ENCODE measurements around the gene MAGEB2. TPM values are rescaled to one million over a fixed set of nuclear protein-coding genes. Genes with fewer than 3 reads are reported as not detected.

Gene MAGEB2
- total and polyA plus RNA-seq, 5 donors = not detected

- Histone ChIP-seq H3K4me1 (ENCODE audit: control insufficient read depth, insufficient read depth, low read length) (no peaks in the 10 kb centered on the region), H3K4me3 (ENCODE audit: low read length) (no peak overlapping the region), H3K9me3 (ENCODE audit: control insufficient read depth, low read length) (no peaks in the 10 kb centered on the region), H3K27ac (ENCODE audit: low read length) (no peak overlapping the region), H3K27me3 (ENCODE audit: control insufficient read depth, insufficient read depth) (no peaks in the 10 kb centered on the region)
- 30% methylated on average over 1 of the region's 1 CpG for WGBS
- no peak for ATAC-seq
- no peak for DNase-seq
- intact Hi-C loops (cut with DNase I) = no loop called here
These were observed 13.2 kb downstream of the MAGEB2 start for GRCh38 chrX:30228526-30228925.

- Histone ChIP-seq H3K27ac (ENCODE audit: low read length) (no peak within 1 kb of the TSS), H3K27me3 (ENCODE audit: control insufficient read depth, insufficient read depth) (no peaks in the 10 kb centered on the region), H3K4me1 (ENCODE audit: control insufficient read depth, insufficient read depth, low read length) (no peaks in the 10 kb centered on the region), H3K9me3 (ENCODE audit: control insufficient read depth, low read length) (no peaks in the 10 kb centered on the region), H3K4me3 (ENCODE audit: low read length) (no peak within 1 kb of the TSS)
- DNase-seq (no peak), ATAC-seq (no peak)
- intact Hi-C loops (cut with DNase I) = no loop called here
- WGBS = 74% methylated on average over 4 of the region's 4 CpGs
These were observed 15.0 kb downstream of the MAGEB2 start, which contains the start of gene MAGEB3 for GRCh38 chrX:30230395-30230794. MAGEB3 (plus strand) TSS chrX:30230657; CDS start chrX:30235925, 5,268 bp downstream.

DNA sequence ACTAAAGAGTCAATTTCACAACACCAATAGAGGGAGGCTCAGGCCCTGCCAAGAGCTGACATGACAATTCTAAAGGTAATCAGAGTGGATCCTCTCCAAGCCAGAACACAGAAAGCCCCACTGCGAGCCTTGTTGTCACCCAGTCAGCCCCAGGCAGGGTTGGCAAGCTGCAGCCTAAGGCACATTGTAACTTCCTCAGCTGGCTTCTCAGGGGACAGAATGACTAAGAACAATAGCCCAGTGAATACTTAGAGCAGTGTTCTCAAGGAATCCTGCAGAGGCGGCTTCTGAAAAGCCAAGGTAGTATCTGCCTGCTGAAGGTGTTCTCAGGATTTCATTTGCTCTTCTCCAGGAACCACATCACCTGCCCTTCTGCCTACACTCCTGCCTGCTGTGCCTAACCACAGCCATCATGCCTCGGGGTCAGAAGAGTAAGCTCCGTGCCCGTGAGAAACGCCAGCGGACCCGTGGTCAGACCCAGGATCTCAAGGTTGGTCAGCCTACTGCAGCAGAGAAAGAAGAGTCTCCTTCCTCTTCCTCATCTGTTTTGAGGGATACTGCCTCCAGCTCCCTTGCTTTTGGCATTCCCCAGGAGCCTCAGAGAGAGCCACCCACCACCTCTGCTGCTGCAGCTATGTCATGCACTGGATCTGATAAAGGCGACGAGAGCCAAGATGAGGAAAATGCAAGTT, 26.5 kb downstream of the MAGEB2 start, which contains the start of gene MAGEB4:
MAGEB4 (plus strand) TSS at position 277 of the 692 bp plus-strand sequence; CDS start at position 413, 136 bp downstream.
- no peak within 1 kb of the TSS for H3K4me3 ChIP-seq (ENCODE audit: low read length)
- no peaks in the 10 kb centered on the region for H3K4me1 ChIP-seq (ENCODE audit: control insufficient read depth, insufficient read depth, low read length)
- no peaks in the 10 kb centered on the region for H3K9me3 ChIP-seq (ENCODE audit: control insufficient read depth, low read length)
- ATAC-seq (no peak), DNase-seq (no peak)
- 91% methylated on average over 10 of the region's 10 CpGs for WGBS
- intact Hi-C loops (cut with DNase I) = no loop called here
- no peak within 1 kb of the TSS for H3K27ac ChIP-seq (ENCODE audit: low read length)
- no peaks in the 10 kb centered on the region for H3K27me3 ChIP-seq (ENCODE audit: control insufficient read depth, insufficient read depth)

GRCh38 chrX:30246769-30247489, 31.6 kb downstream of the MAGEB2 start, which contains the start of gene MAGEB1:
MAGEB1 (plus strand) TSS chrX:30247146; CDS start chrX:30250494, 3,348 bp downstream.
- ATAC-seq (no peak), DNase-seq (no peak)
- H3K4me1 ChIP-seq (ENCODE audit: control insufficient read depth, insufficient read depth, low read length) = no peaks in the 10 kb centered on the region
- intact Hi-C loops (cut with DNase I) = no loop called here
- 91% methylated on average over 38 of the region's 38 CpGs for WGBS
- H3K4me3 ChIP-seq (ENCODE audit: low read length) = no peak within 1 kb of the TSS
- no peaks in the 10 kb centered on the region for H3K27me3 ChIP-seq (ENCODE audit: control insufficient read depth, insufficient read depth)
- H3K9me3 ChIP-seq (ENCODE audit: control insufficient read depth, low read length) = no peaks in the 10 kb centered on the region
- H3K27ac ChIP-seq (ENCODE audit: low read length) = no peak within 1 kb of the TSS

DNA sequence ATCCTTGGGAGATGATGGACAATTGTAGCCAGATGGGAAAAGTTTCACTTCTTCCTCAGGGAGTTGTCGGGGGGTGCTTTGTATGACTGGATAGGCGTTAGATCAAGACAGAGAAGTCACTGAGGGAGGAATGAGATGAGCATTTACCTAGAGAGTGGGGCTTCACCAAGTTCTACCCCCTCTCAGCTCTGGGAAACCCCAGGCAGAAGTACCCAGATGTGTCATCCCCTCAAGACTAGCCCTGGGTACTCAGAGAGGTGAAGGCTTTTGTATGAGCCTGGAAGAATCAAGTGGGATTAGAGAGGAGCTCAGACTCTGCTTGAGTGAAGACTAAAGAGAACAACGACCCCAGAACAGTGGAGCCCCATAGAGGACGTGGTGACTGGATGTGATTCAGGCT, 33.5 kb downstream of the MAGEB2 start:
- intact Hi-C loops (cut with DNase I) = no loop called here
- WGBS = 78% methylated on average over 4 of the region's 4 CpGs
- ATAC-seq (no peak), DNase-seq (no peak)
- Histone ChIP-seq H3K27me3 (ENCODE audit: control insufficient read depth, insufficient read depth) (no peaks in the 10 kb centered on the region), H3K4me1 (ENCODE audit: control insufficient read depth, insufficient read depth, low read length) (no peaks in the 10 kb centered on the region), H3K9me3 (ENCODE audit: control insufficient read depth, low read length) (no peaks in the 10 kb centered on the region), H3K27ac (ENCODE audit: low read length) (no peak overlapping the region), H3K4me3 (ENCODE audit: low read length) (no peak overlapping the region)

DNA sequence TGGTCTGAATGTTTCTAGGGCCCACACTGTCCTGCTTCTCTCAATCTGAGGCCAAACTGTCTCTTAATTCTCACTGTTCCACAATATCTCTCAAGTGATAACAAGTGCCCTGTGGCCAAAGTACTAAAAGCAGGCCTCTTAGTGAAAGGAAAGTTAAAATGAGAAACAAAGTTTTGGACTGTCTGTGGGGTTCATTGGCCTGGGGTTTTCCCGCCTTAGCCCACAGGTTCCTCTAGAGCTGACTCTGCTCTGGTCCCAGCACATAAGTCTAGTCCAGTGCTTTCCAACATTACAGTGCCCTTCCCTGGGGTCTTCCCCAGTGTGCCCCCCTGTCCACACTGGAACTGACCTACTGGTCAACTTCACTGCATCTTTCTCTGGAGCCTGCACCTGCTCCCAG, 37.9 kb downstream of the MAGEB2 start:
- WGBS = 84% methylated on average over 1 of the region's 1 CpG
- H3K4me1 ChIP-seq (ENCODE audit: control insufficient read depth, insufficient read depth, low read length) = no peaks in the 10 kb centered on the region
- no peak overlapping the region for H3K27ac ChIP-seq (ENCODE audit: low read length)
- intact Hi-C loops (cut with DNase I) = no loop called here
- no peaks in the 10 kb centered on the region for H3K9me3 ChIP-seq (ENCODE audit: control insufficient read depth, low read length)
- no peaks in the 10 kb centered on the region for H3K27me3 ChIP-seq (ENCODE audit: control insufficient read depth, insufficient read depth)
- no peak overlapping the region for H3K4me3 ChIP-seq (ENCODE audit: low read length)
- DNase-seq = no peak
- ATAC-seq = no peak

- WGBS = 83% methylated on average over 2 of the region's 2 CpGs
- H3K9me3 ChIP-seq (ENCODE audit: control insufficient read depth, low read length) = no peaks in the 10 kb centered on the region
- H3K27ac ChIP-seq (ENCODE audit: low read length) = no peak overlapping the region
- intact Hi-C loops (cut with DNase I) = no loop called here
- DNase-seq (no peak), ATAC-seq (no peak)
- H3K4me3 ChIP-seq (ENCODE audit: low read length) = no peak overlapping the region
- H3K4me1 ChIP-seq (ENCODE audit: control insufficient read depth, insufficient read depth, low read length) = no peaks in the 10 kb centered on the region
- H3K27me3 ChIP-seq (ENCODE audit: control insufficient read depth, insufficient read depth) = no peaks in the 10 kb centered on the region
These were observed 44.6 kb downstream of the MAGEB2 start for GRCh38 chrX:30259927-30260326.

GRCh38 chrX:30261012-30261411, 45.6 kb downstream of the MAGEB2 start:
- intact Hi-C loops (cut with DNase I) = no loop called here
- ATAC-seq = no peak
- H3K27ac ChIP-seq (ENCODE audit: low read length) = no peak overlapping the region
- no peak for DNase-seq
- H3K9me3 ChIP-seq (ENCODE audit: control insufficient read depth, low read length) = no peaks in the 10 kb centered on the region
- no peaks in the 10 kb centered on the region for H3K4me1 ChIP-seq (ENCODE audit: control insufficient read depth, insufficient read depth, low read length)
- H3K27me3 ChIP-seq (ENCODE audit: control insufficient read depth, insufficient read depth) = no peaks in the 10 kb centered on the region
- no peak overlapping the region for H3K4me3 ChIP-seq (ENCODE audit: low read length)

- intact Hi-C loops (cut with DNase I) = no loop called here
- Histone ChIP-seq H3K4me1 (ENCODE audit: control insufficient read depth, insufficient read depth, low read length) (no peaks in the 10 kb centered on the region), H3K27ac (ENCODE audit: low read length) (no peak overlapping the region), H3K4me3 (ENCODE audit: low read length) (no peak overlapping the region), H3K9me3 (ENCODE audit: control insufficient read depth, low read length) (no peaks in the 10 kb centered on the region), H3K27me3 (ENCODE audit: control insufficient read depth, insufficient read depth) (no peaks in the 10 kb centered on the region)
- 83% methylated on average over 1 of the region's 1 CpG for WGBS
- DNase-seq (no peak), ATAC-seq (no peak)
These were observed 47.4 kb downstream of the MAGEB2 start for GRCh38 chrX:30262763-30263162.

Measured in right cardiac atrium (tissue), 5 donors.